Measurements from ENCODE around the gene RALBP1. TPM values are rescaled to one million over a fixed set of nuclear protein-coding genes. Genes with fewer than 3 reads are reported as not detected.
"Not testable (repeated sequence)": the region's sequence is repeated elsewhere in the genome, so short reads cannot be mapped to it uniquely, and the experiment has no call there.

RALBP1 gene
- 10 to 100 TPM; 56.4 to 56.7 TPM for total RNA-seq

- Mint-ChIP-seq H3K27ac (peak within 1 kb of the TSS; percentile 93), H3K4me3 (peak within 1 kb of the TSS; percentile 98), H3K9me3 (peaks cover 3% of the 10 kb centered on the region), H3K27me3 (peaks cover 16% of the 10 kb centered on the region), H3K36me3 (ENCODE audit: low read depth) (peaks cover 25% of the 10 kb centered on the region), H3K4me1 (peaks cover 24% of the 10 kb centered on the region)
- POLR2A ChIA-PET: interaction anchor here (0.9 to 2.3 kb wide), 5 partner anchors 14 to 338 kb away, joined by 3 to 6 read pairs (median 4); partner anchors contain the start of gene TWSG1
- DNase-seq: peak; percentile 99
- CTCF ChIA-PET: no interaction called here
These were observed at the start of gene RALBP1 for GRCh38 chr18:9474983-9475642. RALBP1 (plus strand) TSS chr18:9475513; CDS start chr18:9513046, 37,533 bp downstream.

GRCh38 chr18:9426753-9427152 is 48.6 kb upstream of the RALBP1 start:
- ChIA-PET POLR2A (no interaction called here), CTCF (no interaction called here)
- Mint-ChIP-seq H3K4me3 (no peak overlapping the region), H3K36me3 (ENCODE audit: low read depth) (no peaks in the 10 kb centered on the region), H3K27ac (no peak overlapping the region), H3K4me1 (no peaks in the 10 kb centered on the region), H3K9me3 (no peaks in the 10 kb centered on the region), H3K27me3 (peaks cover 1% of the 10 kb centered on the region)
- no peak for DNase-seq

GRCh38 chr18:9428301-9428706 is 47.0 kb upstream of the RALBP1 start:
- Mint-ChIP-seq H3K4me1 (no peaks in the 10 kb centered on the region), H3K36me3 (ENCODE audit: low read depth) (no peaks in the 10 kb centered on the region), H3K4me3 (no peak overlapping the region), H3K27ac (no peak overlapping the region), H3K27me3 (peaks cover 1% of the 10 kb centered on the region), H3K9me3 (no peaks in the 10 kb centered on the region)
- no peak for DNase-seq
- POLR2A ChIA-PET: no interaction called here
- CTCF ChIA-PET: no interaction called here

- CTCF ChIA-PET: no interaction called here
- H3K36me3 Mint-ChIP-seq (ENCODE audit: low read depth): no peaks in the 10 kb centered on the region
- H3K4me1 Mint-ChIP-seq: no peaks in the 10 kb centered on the region
- H3K9me3 Mint-ChIP-seq: no peaks in the 10 kb centered on the region
- no peak for DNase-seq
- H3K27ac Mint-ChIP-seq: no peak overlapping the region
- H3K27me3 Mint-ChIP-seq: peaks cover 1% of the 10 kb centered on the region
- H3K4me3 Mint-ChIP-seq: no peak overlapping the region
- POLR2A ChIA-PET: no interaction called here
These were observed 46.3 kb upstream of the RALBP1 start for GRCh38 chr18:9428862-9429661.

GRCh38 chr18:9429662-9429993 is 45.7 kb upstream of the RALBP1 start:
- Mint-ChIP-seq H3K27ac (no peak overlapping the region), H3K4me1 (no peaks in the 10 kb centered on the region), H3K9me3 (no peaks in the 10 kb centered on the region), H3K36me3 (ENCODE audit: low read depth) (no peaks in the 10 kb centered on the region), H3K4me3 (no peak overlapping the region), H3K27me3 (peaks cover 1% of the 10 kb centered on the region)
- CTCF ChIA-PET: no interaction called here
- POLR2A ChIA-PET: no interaction called here
- no peak for DNase-seq

- H3K9me3 Mint-ChIP-seq; H3K27me3 Mint-ChIP-seq; H3K4me3 Mint-ChIP-seq; DNase-seq; POLR2A ChIA-PET; CTCF ChIA-PET; H3K4me1 Mint-ChIP-seq; H3K27ac Mint-ChIP-seq; H3K36me3 Mint-ChIP-seq (ENCODE audit: low read depth): not testable (repeated sequence)
These were observed 45.0 kb upstream of the RALBP1 start for GRCh38 chr18:9430315-9430714.

- ChIA-PET CTCF (interaction anchor here (1.2 kb wide), 1 partner anchor 22 kb away, joined by 3 read pairs; no protein-coding TSS in a partner anchor), POLR2A (no interaction called here)
- Mint-ChIP-seq H3K36me3 (ENCODE audit: low read depth) (no peaks in the 10 kb centered on the region), H3K27me3 (peaks cover 1% of the 10 kb centered on the region), H3K27ac (no peak overlapping the region), H3K4me3 (no peak overlapping the region), H3K9me3 (no peaks in the 10 kb centered on the region), H3K4me1 (no peaks in the 10 kb centered on the region)
- no peak for DNase-seq
These were observed 44.0 kb upstream of the RALBP1 start for GRCh38 chr18:9431296-9431695.

GRCh38 chr18:9433122-9433521 is 42.2 kb upstream of the RALBP1 start:
- H3K4me1 Mint-ChIP-seq; H3K36me3 Mint-ChIP-seq (ENCODE audit: low read depth); DNase-seq; H3K9me3 Mint-ChIP-seq; CTCF ChIA-PET; H3K4me3 Mint-ChIP-seq; POLR2A ChIA-PET; H3K27ac Mint-ChIP-seq; H3K27me3 Mint-ChIP-seq: not testable (repeated sequence)

- Mint-ChIP-seq H3K36me3 (ENCODE audit: low read depth) (no peaks in the 10 kb centered on the region), H3K4me3 (no peak overlapping the region), H3K27ac (no peak overlapping the region), H3K9me3 (no peaks in the 10 kb centered on the region), H3K4me1 (no peaks in the 10 kb centered on the region), H3K27me3 (peaks cover 1% of the 10 kb centered on the region)
- ChIA-PET CTCF (no interaction called here), POLR2A (no interaction called here)
- DNase-seq: no peak
These were observed 41.6 kb upstream of the RALBP1 start for GRCh38 chr18:9433671-9434121.

- POLR2A ChIA-PET: no interaction called here
- H3K9me3 Mint-ChIP-seq: no peaks in the 10 kb centered on the region
- no peaks in the 10 kb centered on the region for H3K27me3 Mint-ChIP-seq
- no peak for DNase-seq
- H3K4me3 Mint-ChIP-seq: no peak overlapping the region
- CTCF ChIA-PET: no interaction called here
- H3K27ac Mint-ChIP-seq: no peak overlapping the region
- H3K36me3 Mint-ChIP-seq (ENCODE audit: low read depth): no peaks in the 10 kb centered on the region
- H3K4me1 Mint-ChIP-seq: no peaks in the 10 kb centered on the region
These were observed 41.1 kb upstream of the RALBP1 start for GRCh38 chr18:9434122-9434701.

- Mint-ChIP-seq H3K36me3 (ENCODE audit: low read depth) (no peaks in the 10 kb centered on the region), H3K27ac (no peak overlapping the region), H3K4me3 (no peak overlapping the region), H3K9me3 (no peaks in the 10 kb centered on the region), H3K27me3 (no peaks in the 10 kb centered on the region), H3K4me1 (no peaks in the 10 kb centered on the region)
- POLR2A ChIA-PET: no interaction called here
- DNase-seq: no peak
- CTCF ChIA-PET: no interaction called here
These were observed 40.3 kb upstream of the RALBP1 start for GRCh38 chr18:9435041-9435440.

GRCh38 chr18:9436206-9436929 is 38.9 kb upstream of the RALBP1 start:
- H3K27me3 Mint-ChIP-seq: peaks cover 2% of the 10 kb centered on the region
- DNase-seq: no peak
- no peak overlapping the region for H3K27ac Mint-ChIP-seq
- no peaks in the 10 kb centered on the region for H3K9me3 Mint-ChIP-seq
- no peaks in the 10 kb centered on the region for H3K4me1 Mint-ChIP-seq
- H3K36me3 Mint-ChIP-seq (ENCODE audit: low read depth): no peaks in the 10 kb centered on the region
- CTCF ChIA-PET: no interaction called here
- POLR2A ChIA-PET: no interaction called here
- no peak overlapping the region for H3K4me3 Mint-ChIP-seq

- Mint-ChIP-seq H3K9me3 (no peaks in the 10 kb centered on the region), H3K36me3 (ENCODE audit: low read depth) (no peaks in the 10 kb centered on the region), H3K4me1 (no peaks in the 10 kb centered on the region), H3K27me3 (peaks cover 8% of the 10 kb centered on the region), H3K4me3 (no peak overlapping the region), H3K27ac (no peak overlapping the region)
- DNase-seq: no peak
- ChIA-PET POLR2A (no interaction called here), CTCF (no interaction called here)
These were observed 38.3 kb upstream of the RALBP1 start for GRCh38 chr18:9437021-9437437.
